NB4 (cell line): ENCODE results near the gene FBXO27.

ENCODE experiments used
- MYC ChIP-seq: IDR thresholded peaks from 2 replicates; pipeline ENCODE4 v1.6.1; 2011; ENCODE audit warnings: low read depth, low read length
- POLR2A ChIP-seq: IDR thresholded peaks from 2 replicates; pipeline ENCODE4 v1.6.1; 2011; ENCODE audit warnings: mild to moderate bottlenecking; ENCODE audit not compliant: insufficient read length; ENCODE audit errors: extremely low read depth
- TF ChIP-seq, protein P1 (sequence below): IDR thresholded peaks from one replicate; pipeline ENCODE4 v1.5.1; 2012; ENCODE audit warnings: low read depth, low read length
- TF ChIP-seq, protein P2 (sequence below): IDR thresholded peaks from 2 replicates; pipeline ENCODE4 v1.6.1; 2011; ENCODE audit warnings: low read depth, low read length

DNA sequence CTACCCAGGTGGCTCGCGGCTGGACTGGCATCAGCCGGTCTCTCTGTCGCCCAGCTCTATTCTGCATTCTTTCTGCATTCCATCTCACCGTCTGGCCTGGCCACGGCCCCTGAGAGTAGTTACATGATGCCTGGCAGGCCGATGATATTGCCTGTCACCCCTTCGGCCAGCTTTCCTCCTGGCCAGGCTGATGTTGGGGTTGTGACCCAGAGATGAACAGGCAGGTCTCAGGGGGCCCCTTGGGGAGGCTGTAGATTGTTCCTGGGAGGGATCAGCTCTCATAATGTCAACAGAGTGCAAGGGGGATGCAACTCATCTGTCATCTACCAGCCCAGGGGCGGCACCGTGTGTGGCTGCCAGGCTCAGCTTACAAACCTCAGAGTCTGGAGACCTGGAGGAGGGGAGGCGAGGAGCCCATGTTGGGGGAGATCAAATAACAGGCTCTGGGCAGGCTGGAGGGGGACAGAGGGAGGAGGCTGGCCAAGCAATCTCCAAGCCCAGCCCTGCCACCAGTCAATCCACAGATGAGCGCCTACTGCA lies 43.2 kb downstream of the FBXO27 start:
- TF ChIP-seq, protein P1, sequence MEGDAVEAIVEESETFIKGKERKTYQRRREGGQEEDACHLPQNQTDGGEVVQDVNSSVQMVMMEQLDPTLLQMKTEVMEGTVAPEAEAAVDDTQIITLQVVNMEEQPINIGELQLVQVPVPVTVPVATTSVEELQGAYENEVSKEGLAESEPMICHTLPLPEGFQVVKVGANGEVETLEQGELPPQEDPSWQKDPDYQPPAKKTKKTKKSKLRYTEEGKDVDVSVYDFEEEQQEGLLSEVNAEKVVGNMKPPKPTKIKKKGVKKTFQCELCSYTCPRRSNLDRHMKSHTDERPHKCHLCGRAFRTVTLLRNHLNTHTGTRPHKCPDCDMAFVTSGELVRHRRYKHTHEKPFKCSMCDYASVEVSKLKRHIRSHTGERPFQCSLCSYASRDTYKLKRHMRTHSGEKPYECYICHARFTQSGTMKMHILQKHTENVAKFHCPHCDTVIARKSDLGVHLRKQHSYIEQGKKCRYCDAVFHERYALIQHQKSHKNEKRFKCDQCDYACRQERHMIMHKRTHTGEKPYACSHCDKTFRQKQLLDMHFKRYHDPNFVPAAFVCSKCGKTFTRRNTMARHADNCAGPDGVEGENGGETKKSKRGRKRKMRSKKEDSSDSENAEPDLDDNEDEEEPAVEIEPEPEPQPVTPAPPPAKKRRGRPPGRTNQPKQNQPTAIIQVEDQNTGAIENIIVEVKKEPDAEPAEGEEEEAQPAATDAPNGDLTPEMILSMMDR = no peak
- TF ChIP-seq MYC (no peak), POLR2A (no peak)
- TF ChIP-seq, protein P2, sequence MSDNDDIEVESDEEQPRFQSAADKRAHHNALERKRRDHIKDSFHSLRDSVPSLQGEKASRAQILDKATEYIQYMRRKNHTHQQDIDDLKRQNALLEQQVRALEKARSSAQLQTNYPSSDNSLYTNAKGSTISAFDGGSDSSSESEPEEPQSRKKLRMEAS = no peak
